ENCODE results near the gene NLRC4. TPM values are rescaled to one million over a fixed set of nuclear protein-coding genes. Genes with fewer than 3 reads are reported as not detected.
"Not testable (repeated sequence)": the region's sequence is repeated elsewhere in the genome, so short reads cannot be mapped to it uniquely, and the experiment has no call there.

NLRC4 gene
- 1 to 10 TPM in 1 of 2 donors, under 1 TPM in 1; 0.23 to 1.1 TPM for total RNA-seq

DNA sequence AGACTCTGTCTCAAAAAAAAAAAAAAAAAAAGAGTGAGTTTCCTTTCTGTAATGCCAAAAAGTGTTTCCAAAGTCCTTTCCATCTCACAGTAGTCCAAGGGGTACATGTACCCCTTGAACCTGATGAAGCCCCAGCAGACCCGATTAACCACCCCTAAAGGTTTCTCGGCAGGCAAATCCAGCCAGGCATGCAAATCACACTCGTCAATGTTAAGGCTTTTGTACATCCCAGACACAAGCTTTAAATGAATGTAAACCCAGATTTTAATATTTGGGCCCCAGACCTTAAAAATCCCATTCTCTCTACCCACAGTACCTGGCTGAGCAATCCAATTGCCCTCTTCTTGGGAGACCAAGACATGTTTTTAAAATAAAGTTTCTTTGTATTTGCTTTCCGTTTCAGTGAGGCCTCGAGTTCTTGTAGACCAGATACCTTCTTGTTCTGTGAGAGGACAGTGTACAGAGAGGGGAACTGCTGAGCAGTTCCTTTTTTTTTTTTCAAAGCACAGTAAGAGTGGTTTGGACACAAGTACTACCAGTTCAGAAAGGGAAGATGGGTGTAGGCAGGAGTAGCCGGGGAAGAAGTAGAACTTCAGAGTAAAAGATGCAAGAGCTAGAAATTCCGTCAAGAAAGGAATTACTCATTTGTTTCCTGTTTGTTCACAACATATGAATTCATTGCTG is at the start of gene NLRC4:
NLRC4 (minus strand) TSS at position 465 of the 684 bp plus-strand sequence. CDS start 8,111 bp downstream, outside the sequence.
- Histone ChIP-seq H3K27ac (no peak within 1 kb of the TSS), H3K9me3 (no peaks in the 10 kb centered on the region), H3K4me1 (replicated peaks) (no peaks in the 10 kb centered on the region), H3K36me3 (no peaks in the 10 kb centered on the region), H3K27me3 (replicated peaks; ENCODE audit: insufficient read depth) (no peaks in the 10 kb centered on the region), H3K4me3 (no peak within 1 kb of the TSS)
- TF ChIP-seq CTCF (IDR thresholded peaks at IDR 0.05): no peak
- no peak for TF ChIP-seq POLR2A (IDR thresholded peaks at IDR 0.05)
- TF ChIP-seq POLR2AphosphoS5 (IDR thresholded peaks at IDR 0.05): no peak
- no peak for DNase-seq (ENCODE audit: low spot score)
- intact Hi-C loops (cut with DNase I): no loop called here
- WGBS: 80% methylated on average over 7 of the region's 7 CpGs

GRCh38 chr2:32310577-32310976 is 45.9 kb upstream of the NLRC4 start:
- no peaks in the 10 kb centered on the region for H3K36me3 ChIP-seq
- no peaks in the 10 kb centered on the region for H3K9me3 ChIP-seq

DNA sequence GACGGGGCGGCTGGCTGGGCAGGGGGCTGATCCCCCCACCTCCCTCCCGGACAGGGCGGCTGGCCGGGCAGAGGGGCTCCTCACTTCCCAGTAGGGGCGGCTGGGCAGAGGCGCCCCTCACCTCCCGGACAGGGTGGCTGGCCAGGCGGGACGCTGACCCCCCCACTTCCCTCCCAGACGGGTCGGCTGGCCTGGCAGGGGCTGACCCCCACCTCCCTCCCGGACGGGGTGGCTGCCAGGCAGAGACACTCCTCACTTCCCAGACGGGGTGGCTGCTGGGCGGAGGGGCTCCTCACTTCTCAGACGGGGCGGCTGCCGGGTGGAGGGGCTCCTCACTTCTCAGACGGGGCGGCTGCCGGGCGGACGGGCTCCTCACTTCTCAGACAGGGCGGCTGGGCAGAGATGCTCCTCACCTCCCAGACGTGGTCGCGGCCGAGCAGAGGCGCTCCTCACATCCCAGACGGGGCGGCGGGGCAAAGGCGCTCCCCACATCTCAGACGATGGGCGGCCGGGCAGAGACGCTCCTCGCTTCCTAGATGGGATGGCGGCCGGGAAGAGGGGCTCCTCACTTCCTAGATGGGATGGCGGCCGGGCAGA is 29.4 kb upstream of the NLRC4 start:
- H3K36me3 ChIP-seq; intact Hi-C loops (cut with DNase I); H3K4me1 ChIP-seq (replicated peaks); H3K9me3 ChIP-seq; DNase-seq (ENCODE audit: low spot score); H3K27ac ChIP-seq; H3K27me3 ChIP-seq (replicated peaks; ENCODE audit: insufficient read depth); H3K4me3 ChIP-seq: not testable (repeated sequence)
- whole genome bisulfite sequencing: 96% methylated on average over 28 of the region's 43 CpGs

More at GRCh38 chr2:32310577-32310976, 45.9 kb upstream of the NLRC4 start:
- DNase-seq (ENCODE audit: low spot score): no peak
- Histone ChIP-seq H3K27ac (no peak overlapping the region), H3K27me3 (replicated peaks; ENCODE audit: insufficient read depth) (no peaks in the 10 kb centered on the region), H3K4me1 (replicated peaks) (no peaks in the 10 kb centered on the region), H3K4me3 (no peak overlapping the region)
- TF ChIP-seq POLR2AphosphoS5 (IDR thresholded peaks at IDR 0.05) (no peak), POLR2A (IDR thresholded peaks at IDR 0.05) (no peak), CTCF (IDR thresholded peaks at IDR 0.05) (no peak)
- WGBS: 87% methylated on average over 7 of the region's 7 CpGs
- intact Hi-C loops (cut with DNase I): no loop called here

DNA sequence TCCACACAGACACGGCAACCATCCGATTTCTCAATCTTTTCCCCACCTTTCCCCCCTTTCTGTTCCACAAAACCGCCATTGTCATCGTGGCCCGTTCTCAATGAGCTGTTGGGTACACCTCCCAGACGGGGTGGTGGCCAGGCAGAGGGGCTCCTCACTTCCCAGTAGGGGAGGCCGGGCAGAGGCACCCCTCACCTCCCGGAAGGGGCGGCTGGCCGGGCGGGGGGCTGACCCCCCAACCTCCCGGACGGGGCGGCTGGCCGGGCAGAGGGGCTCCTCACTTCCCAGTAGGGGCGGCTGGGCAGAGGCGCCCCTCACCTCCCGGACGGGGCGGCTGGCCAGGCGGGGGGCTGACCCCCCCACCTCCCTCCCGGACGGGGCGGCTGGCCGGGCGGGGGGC is 28.8 kb upstream of the NLRC4 start:
- H3K9me3 ChIP-seq; H3K4me1 ChIP-seq (replicated peaks); H3K4me3 ChIP-seq; intact Hi-C loops (cut with DNase I); H3K36me3 ChIP-seq; H3K27ac ChIP-seq; H3K27me3 ChIP-seq (replicated peaks; ENCODE audit: insufficient read depth); DNase-seq (ENCODE audit: low spot score): not testable (repeated sequence)
- WGBS: 96% methylated on average over 14 of the region's 26 CpGs

GRCh38 chr2:32291746-32292145 is 27.1 kb upstream of the NLRC4 start:
- no peak for TF ChIP-seq POLR2AphosphoS5 (IDR thresholded peaks at IDR 0.05)
- no peak for TF ChIP-seq CTCF (IDR thresholded peaks at IDR 0.05)
- TF ChIP-seq POLR2A (IDR thresholded peaks at IDR 0.05): no peak
- Histone ChIP-seq H3K4me1 (replicated peaks) (no peaks in the 10 kb centered on the region), H3K9me3 (no peaks in the 10 kb centered on the region), H3K27me3 (replicated peaks; ENCODE audit: insufficient read depth) (no peaks in the 10 kb centered on the region), H3K36me3 (no peaks in the 10 kb centered on the region), H3K4me3 (no peak overlapping the region), H3K27ac (no peak overlapping the region)
- intact Hi-C loops (cut with DNase I): no loop called here
- DNase-seq (ENCODE audit: low spot score): no peak
- 61% methylated on average over 2 of the region's 2 CpGs for WGBS

DNA sequence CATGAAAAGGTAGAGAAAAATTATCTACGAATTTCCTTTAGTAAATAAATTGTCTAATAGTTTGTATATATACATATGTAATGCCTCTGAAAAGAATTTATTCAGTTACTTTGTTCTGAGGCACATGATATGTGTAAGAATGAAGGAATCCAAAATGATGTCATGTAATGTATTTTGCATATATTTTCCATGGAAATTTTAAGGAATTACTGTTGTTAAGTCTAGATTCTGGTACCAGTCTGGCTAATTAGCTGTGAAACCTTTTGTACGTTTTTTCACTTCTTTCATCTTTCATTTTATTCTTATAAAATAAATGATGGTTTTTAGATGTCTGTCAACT is 25.3 kb upstream of the NLRC4 start:
- intact Hi-C loops (cut with DNase I): no loop called here

More for the DNA sequence above, 25.3 kb upstream of the NLRC4 start:
- Histone ChIP-seq H3K27ac (no peak overlapping the region), H3K27me3 (replicated peaks; ENCODE audit: insufficient read depth) (no peaks in the 10 kb centered on the region), H3K4me1 (replicated peaks) (no peaks in the 10 kb centered on the region), H3K4me3 (no peak overlapping the region), H3K36me3 (no peaks in the 10 kb centered on the region), H3K9me3 (no peaks in the 10 kb centered on the region)
- DNase-seq (ENCODE audit: low spot score): no peak
- 91% methylated on average over 2 of the region's 2 CpGs for WGBS
- no peak for TF ChIP-seq CTCF (IDR thresholded peaks at IDR 0.05)
- TF ChIP-seq POLR2A (IDR thresholded peaks at IDR 0.05): no peak
- no peak for TF ChIP-seq POLR2AphosphoS5 (IDR thresholded peaks at IDR 0.05)

Data from prostate gland (tissue), 2 donors.